ENCODE measurements around the gene DKK3.

DNA sequence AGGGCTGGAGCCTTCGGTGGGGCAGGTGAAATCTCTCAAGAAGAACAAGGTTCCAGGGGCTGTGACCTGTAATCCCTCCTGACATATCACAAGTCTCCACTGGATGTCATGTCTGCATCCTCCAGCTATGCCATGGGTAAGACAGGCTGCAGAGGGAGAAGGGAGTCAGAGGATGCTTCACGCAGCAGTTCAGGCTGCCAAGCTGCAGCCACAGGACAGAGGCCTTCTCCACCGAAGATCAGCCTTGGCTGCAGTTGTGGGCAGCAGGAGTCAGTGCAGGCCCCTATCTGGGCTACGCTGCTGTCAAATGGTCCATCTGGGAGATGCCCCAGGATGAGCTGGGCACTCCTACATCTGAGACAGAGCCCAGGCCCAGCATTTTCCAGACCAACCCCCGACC lies 25.0 kb downstream of the DKK3 start:
- TF ChIP-seq, protein P1, sequence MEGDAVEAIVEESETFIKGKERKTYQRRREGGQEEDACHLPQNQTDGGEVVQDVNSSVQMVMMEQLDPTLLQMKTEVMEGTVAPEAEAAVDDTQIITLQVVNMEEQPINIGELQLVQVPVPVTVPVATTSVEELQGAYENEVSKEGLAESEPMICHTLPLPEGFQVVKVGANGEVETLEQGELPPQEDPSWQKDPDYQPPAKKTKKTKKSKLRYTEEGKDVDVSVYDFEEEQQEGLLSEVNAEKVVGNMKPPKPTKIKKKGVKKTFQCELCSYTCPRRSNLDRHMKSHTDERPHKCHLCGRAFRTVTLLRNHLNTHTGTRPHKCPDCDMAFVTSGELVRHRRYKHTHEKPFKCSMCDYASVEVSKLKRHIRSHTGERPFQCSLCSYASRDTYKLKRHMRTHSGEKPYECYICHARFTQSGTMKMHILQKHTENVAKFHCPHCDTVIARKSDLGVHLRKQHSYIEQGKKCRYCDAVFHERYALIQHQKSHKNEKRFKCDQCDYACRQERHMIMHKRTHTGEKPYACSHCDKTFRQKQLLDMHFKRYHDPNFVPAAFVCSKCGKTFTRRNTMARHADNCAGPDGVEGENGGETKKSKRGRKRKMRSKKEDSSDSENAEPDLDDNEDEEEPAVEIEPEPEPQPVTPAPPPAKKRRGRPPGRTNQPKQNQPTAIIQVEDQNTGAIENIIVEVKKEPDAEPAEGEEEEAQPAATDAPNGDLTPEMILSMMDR (IDR thresholded peaks at IDR 0.05; ENCODE audit: poor library complexity, severe bottlenecking), result no peak
- TF ChIP-seq POLR2AphosphoS5 (IDR thresholded peaks at IDR 0.05), result no peak
- TF ChIP-seq, protein P2, sequence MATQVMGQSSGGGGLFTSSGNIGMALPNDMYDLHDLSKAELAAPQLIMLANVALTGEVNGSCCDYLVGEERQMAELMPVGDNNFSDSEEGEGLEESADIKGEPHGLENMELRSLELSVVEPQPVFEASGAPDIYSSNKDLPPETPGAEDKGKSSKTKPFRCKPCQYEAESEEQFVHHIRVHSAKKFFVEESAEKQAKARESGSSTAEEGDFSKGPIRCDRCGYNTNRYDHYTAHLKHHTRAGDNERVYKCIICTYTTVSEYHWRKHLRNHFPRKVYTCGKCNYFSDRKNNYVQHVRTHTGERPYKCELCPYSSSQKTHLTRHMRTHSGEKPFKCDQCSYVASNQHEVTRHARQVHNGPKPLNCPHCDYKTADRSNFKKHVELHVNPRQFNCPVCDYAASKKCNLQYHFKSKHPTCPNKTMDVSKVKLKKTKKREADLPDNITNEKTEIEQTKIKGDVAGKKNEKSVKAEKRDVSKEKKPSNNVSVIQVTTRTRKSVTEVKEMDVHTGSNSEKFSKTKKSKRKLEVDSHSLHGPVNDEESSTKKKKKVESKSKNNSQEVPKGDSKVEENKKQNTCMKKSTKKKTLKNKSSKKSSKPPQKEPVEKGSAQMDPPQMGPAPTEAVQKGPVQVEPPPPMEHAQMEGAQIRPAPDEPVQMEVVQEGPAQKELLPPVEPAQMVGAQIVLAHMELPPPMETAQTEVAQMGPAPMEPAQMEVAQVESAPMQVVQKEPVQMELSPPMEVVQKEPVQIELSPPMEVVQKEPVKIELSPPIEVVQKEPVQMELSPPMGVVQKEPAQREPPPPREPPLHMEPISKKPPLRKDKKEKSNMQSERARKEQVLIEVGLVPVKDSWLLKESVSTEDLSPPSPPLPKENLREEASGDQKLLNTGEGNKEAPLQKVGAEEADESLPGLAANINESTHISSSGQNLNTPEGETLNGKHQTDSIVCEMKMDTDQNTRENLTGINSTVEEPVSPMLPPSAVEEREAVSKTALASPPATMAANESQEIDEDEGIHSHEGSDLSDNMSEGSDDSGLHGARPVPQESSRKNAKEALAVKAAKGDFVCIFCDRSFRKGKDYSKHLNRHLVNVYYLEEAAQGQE (IDR thresholded peaks at IDR 0.05; ENCODE audit: borderline replicate concordance), result no peak
- no peak for TF ChIP-seq EP300 (conservative IDR thresholded peaks at IDR 0.05; ENCODE audit: poor library complexity, severe bottlenecking)
- no peak for TF ChIP-seq EZH2 (IDR thresholded peaks at IDR 0.05; ENCODE audit: borderline replicate concordance, insufficient read depth, low read length, poor library complexity, severe bottlenecking)
- no peak for TF ChIP-seq TAF1 (IDR thresholded peaks at IDR 0.05; ENCODE audit: low read depth)
- no peak for TF ChIP-seq SMC3 (conservative IDR thresholded peaks at IDR 0.05; ENCODE audit: poor library complexity)
- no peak for TF ChIP-seq RAD21 (conservative IDR thresholded peaks at IDR 0.05)

Data from neural cell (in vitro differentiated cells).